AG04450 (cell line): ENCODE measurements around the gene DNAH1. TPM values are rescaled to one million over a fixed set of nuclear protein-coding genes. Genes with fewer than 3 reads are reported as not detected.

Source experiments
- CTCF ChIA-PET: fragments of 300-600, 350-600 bp; formaldehyde crosslinking; extraction: SDS; loops from one replicate; lab custom pipeline; 2022; ENCODE audit warnings: antibody characterized with exemption, inconsistent platforms; lab: Charles Lee
- POLR2A ChIA-PET: fragments of 350-600 bp; formaldehyde crosslinking; extraction: SDS; loops from one replicate; lab custom pipeline; 2021; ENCODE audit warnings: antibody characterized with exemption, inconsistent platforms; lab: Yijun Ruan, JAX
- DNase-seq: peaks from one replicate; pipeline ENCODE4 v3.0.0-alpha.2; 2011; ENCODE audit warnings: low read depth, low spot score
- H3K27ac ChIP-seq: one replicate; pipeline ENCODE4 v1.5.1; 2012; ENCODE audit warnings: low read depth, low read length, control low read depth
- H3K27me3 ChIP-seq: one replicate; pipeline ENCODE4 v1.6.0; 2012; ENCODE audit warnings: low read length; ENCODE audit not compliant: control insufficient read depth, insufficient read depth
- H3K4me3 ChIP-seq: 2 replicates; pipeline ENCODE4 v1.5.1; 2011; ENCODE audit warnings: mild to moderate bottlenecking, low read depth, low read length, control low read depth
- H3K9me3 ChIP-seq: 2 replicates; pipeline ENCODE4 v1.5.1; 2012; ENCODE audit warnings: low read length; ENCODE audit not compliant: control insufficient read depth, insufficient read depth
- polyA plus RNA-seq: library from polyadenylated mRNA; depleted of rRNA; stranded (reverse); fragments of >200 nt; gene quantifications from 2 replicates; pipeline ENCODE4 v1.2.3, GENCODE V29; 2011
- TF ChIP-seq, protein P1 (sequence below): IDR thresholded peaks from 2 replicates; pipeline ENCODE4 v1.5.1; 2011; ENCODE audit warnings: low read depth, low read length, control low read depth, inconsistent platforms

The DNAH1 gene
- polyA plus RNA-seq, 1 experiment: 1.4 TPM

DNA sequence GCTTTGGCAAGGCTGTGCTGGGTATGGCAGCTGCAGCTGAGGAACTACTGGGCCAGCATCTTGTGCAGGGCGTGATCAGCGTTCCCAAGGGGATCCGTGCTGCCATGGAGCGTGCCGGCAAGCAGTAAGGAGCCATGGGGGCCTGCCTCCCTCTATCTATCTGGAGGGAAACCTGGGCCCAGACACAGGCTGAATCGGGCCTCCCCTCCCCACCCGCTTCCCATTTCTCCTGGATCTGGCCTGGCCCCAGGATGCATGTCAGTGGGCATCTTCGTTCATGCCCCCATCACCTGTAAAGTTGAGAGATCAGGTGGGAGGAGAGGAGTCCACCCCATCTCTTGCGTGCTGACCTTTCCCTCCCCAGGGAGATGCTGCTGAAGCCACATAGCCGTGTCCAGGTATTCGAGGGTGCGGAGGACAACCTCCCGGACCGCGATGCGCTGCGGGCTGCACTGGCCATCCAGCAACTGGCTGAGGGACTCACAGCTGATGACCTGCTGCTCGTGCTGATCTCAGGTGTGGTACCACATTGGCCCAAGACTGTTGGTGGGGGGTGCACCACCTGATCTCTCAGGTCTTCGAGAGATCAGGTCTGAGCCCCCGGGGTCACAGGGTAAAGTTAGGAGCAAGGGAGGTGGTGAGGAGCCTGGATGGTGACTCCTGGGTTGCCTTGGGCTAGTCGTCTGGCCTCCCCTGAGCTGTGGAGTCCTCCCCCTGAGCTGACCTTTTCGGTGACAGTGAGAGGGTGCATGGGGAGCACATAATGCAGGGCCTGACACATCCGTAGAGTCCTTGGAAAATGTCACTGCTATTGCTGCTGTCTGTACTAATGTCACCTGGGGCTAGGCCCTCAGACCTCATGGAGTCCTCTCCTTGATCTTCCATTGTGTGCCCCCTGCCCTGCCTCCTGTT, 25.3 kb upstream of the DNAH1 start:
- H3K9me3 ChIP-seq: no peaks in the 10 kb centered on the region; the same call in 1 of the 2 replicates
- TF ChIP-seq, protein P1, sequence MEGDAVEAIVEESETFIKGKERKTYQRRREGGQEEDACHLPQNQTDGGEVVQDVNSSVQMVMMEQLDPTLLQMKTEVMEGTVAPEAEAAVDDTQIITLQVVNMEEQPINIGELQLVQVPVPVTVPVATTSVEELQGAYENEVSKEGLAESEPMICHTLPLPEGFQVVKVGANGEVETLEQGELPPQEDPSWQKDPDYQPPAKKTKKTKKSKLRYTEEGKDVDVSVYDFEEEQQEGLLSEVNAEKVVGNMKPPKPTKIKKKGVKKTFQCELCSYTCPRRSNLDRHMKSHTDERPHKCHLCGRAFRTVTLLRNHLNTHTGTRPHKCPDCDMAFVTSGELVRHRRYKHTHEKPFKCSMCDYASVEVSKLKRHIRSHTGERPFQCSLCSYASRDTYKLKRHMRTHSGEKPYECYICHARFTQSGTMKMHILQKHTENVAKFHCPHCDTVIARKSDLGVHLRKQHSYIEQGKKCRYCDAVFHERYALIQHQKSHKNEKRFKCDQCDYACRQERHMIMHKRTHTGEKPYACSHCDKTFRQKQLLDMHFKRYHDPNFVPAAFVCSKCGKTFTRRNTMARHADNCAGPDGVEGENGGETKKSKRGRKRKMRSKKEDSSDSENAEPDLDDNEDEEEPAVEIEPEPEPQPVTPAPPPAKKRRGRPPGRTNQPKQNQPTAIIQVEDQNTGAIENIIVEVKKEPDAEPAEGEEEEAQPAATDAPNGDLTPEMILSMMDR: no peak
- ChIA-PET CTCF (interaction anchor here (1.0 to 5.3 kb wide), 3 partner anchors 48 to 121 kb away, joined by 3 to 51 read pairs (median 12); no protein-coding TSS in a partner anchor), POLR2A (interaction anchor here (1.3 kb wide), 1 partner anchor 12 kb away, joined by 4 read pairs; the partner anchor contains the start of gene WDR82)
- no peak for DNase-seq
- no peak overlapping the region for H3K27ac ChIP-seq
- H3K27me3 ChIP-seq: no peaks in the 10 kb centered on the region
- H3K4me3 ChIP-seq: no peak overlapping the region

DNA sequence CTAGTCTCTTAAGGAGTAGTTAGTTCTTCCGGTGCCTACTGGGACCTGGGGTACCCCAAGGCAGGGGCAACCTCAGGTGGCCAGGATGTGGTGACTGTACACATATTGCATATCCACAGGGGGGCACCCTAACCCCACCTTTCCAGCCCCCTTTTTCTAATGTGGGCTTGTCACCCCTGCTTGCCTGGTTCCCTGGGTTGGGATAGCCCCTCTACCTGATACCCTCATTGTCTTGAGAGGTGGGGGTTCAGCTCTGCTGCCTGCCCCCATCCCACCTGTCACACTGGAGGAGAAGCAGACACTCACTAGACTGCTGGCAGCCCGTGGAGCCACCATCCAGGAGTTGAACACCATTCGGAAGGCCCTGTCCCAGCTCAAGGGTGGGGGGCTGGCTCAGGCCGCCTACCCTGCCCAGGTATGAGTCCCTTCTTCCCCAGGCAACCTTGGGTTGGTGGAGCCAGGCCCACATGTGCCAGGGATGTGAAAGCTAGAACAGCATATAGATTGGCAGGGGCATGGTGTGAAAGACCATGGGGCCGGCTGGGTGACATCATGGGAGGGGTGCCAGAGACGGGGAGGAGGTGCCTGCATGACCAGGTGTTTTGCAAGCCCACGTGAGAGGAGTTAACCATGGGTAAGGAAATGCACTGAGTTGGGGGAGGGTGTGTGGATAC, 24.5 kb upstream of the DNAH1 start:
- POLR2A ChIA-PET: no interaction called here
- Histone ChIP-seq H3K27me3 (no peaks in the 10 kb centered on the region), H3K9me3 (no peaks in the 10 kb centered on the region; the same call in 1 of the 2 replicates), H3K27ac (no peak overlapping the region), H3K4me3 (no peak overlapping the region)
- no peak for DNase-seq
- TF ChIP-seq, protein P1: peak; percentile 51
- CTCF ChIA-PET: interaction anchor here (0.8 to 5.3 kb wide), 5 partner anchors 44 to 154 kb away, joined by 3 to 51 read pairs (median 3); no protein-coding TSS in a partner anchor

DNA sequence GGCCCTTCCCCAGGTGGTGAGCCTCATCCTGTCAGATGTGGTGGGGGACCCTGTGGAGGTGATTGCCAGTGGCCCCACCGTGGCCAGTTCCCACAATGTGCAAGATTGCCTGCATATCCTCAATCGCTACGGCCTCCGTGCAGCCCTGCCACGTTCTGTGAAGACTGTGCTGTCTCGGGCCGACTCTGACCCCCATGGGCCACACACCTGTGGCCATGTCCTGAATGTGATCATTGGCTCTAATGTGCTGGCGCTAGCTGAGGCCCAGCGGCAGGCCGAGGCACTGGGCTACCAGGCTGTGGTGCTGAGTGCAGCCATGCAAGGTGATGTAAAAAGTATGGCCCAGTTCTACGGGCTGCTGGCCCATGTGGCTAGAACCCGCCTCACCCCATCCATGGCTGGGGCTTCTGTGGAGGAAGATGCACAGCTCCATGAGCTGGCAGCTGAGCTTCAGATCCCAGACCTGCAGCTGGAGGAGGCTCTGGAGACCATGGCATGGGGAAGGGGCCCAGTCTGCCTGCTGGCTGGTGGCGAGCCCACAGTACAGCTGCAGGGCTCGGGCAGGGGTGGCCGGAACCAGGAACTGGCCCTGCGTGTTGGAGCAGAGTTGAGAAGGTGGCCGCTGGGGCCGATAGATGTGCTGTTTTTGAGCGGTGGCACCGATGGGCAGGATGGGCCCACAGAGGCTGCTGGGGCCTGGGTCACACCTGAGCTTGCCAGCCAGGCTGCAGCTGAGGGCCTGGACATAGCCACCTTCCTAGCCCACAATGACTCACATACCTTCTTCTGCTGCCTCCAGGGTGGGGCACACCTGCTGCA, 23.7 kb upstream of the DNAH1 start:
- TF ChIP-seq, protein P1: no peak
- CTCF ChIA-PET: interaction anchor here (0.8 to 5.3 kb wide), 6 partner anchors 44 to 153 kb away, joined by 3 to 51 read pairs (median 3); no protein-coding TSS in a partner anchor

DNA sequence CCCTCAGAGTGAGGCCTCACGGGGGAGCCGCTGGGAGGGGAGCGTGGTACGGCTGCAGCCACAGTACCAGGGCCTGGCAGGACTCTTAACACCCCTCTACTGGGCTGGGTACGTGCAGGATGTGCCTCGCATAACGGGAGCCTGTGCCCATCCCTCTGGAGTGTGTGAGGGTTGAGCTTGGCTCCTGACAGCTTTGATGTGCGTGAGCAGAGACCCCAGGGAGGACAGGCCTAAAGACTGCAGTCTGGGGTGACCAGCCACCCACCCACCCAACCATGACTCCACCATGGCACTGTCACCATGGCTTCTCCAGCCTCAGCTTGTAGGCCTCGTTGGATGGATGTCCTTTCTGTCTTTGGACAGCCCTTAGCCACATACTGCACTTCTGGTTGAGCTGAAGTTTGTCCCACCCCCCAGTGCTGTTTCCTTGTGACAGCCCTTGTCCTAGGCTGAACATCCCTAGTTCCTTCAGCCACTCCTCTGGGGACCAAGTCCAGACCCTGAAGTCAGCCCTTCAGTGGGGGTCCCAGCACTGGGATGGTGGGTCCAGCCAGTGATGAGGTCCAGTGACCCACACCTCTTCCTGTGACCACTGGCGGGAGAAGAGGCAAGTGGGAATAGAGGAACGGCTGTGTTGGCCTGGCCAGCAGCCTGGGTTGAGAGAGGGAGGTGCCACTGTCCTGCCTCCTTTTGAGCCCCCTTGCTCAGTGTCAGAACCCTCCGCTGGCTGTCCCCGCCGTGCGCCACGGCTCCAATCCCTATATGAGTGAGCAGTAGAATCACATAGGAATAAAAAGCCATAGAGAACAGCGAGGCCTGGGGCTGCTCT, 22.4 kb upstream of the DNAH1 start:
- ChIA-PET CTCF (interaction anchor here (1.1 to 1.9 kb wide), 2 partner anchors 14 to 46 kb away, joined by 3 to 5 read pairs; no protein-coding TSS in a partner anchor), POLR2A (no interaction called here)
- DNase-seq: no peak
- Histone ChIP-seq H3K9me3 (no peaks in the 10 kb centered on the region), H3K27ac (no peak overlapping the region), H3K4me3 (no peak overlapping the region), H3K27me3 (peaks cover 3% of the 10 kb centered on the region)
- TF ChIP-seq, protein P1: no peak

More for the DNA sequence above, 23.7 kb upstream of the DNAH1 start:
- POLR2A ChIA-PET: no interaction called here
- H3K27ac ChIP-seq: no peak overlapping the region
- no peak overlapping the region for H3K4me3 ChIP-seq
- no peaks in the 10 kb centered on the region for H3K27me3 ChIP-seq
- no peaks in the 10 kb centered on the region; the same call in 1 of the 2 replicates for H3K9me3 ChIP-seq
- no peak for DNase-seq
